Ammon's horn (tissue), 1 donor: ENCODE measurements around the gene SHANK1.
"Not testable (repeated sequence)": the region's sequence is repeated elsewhere in the genome, so short reads cannot be mapped to it uniquely, and the experiment has no call there.

Source experiments
- DNase-seq: peaks from one replicate; pipeline ENCODE4 v3.0.0-alpha.2; 2016; ENCODE audit warnings: low spot score

SHANK1 gene

GRCh38 chr19:50633973-50634372, 85.6 kb downstream of the SHANK1 start:
- no peak for DNase-seq

- no peak for DNase-seq
Observed at GRCh38 chr19:50633359-50633758, 86.2 kb downstream of the SHANK1 start.

DNA sequence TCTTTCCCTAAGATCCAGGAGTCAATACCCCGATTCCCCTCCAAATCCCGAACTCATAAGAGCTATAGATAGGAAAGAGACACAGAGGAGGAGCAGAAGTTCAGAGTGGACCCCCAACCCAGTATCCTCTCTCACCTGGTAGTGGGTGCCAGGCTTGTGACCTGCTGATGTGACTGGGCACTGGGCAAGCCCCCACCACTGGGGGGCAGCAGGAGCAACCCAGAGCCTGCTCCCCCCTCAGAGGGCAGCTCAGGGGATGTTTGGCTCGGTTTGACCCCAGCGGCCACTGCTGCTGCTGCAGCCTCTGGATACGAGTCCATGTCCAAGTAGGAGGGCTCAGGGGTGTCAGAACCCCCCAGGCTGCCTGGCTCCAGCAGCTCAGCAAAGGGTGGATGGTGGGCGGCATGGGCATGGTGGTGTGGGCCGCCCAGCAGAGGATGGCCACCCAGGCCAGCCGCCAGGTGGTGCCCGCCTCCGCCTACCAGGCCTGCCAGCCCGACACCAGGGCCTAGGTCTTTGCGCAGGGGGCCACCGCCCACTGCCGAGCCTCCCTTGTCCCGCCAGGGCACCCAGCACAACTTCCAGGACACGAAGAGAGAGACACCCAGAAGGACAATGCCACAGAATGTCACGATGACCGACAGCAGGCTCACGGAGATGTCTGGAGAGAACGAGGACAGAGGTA, 87.3 kb downstream of the SHANK1 start:
- DNase-seq = no peak

GRCh38 chr19:50629801-50630200, 89.8 kb downstream of the SHANK1 start:
- DNase-seq = no peak

DNA sequence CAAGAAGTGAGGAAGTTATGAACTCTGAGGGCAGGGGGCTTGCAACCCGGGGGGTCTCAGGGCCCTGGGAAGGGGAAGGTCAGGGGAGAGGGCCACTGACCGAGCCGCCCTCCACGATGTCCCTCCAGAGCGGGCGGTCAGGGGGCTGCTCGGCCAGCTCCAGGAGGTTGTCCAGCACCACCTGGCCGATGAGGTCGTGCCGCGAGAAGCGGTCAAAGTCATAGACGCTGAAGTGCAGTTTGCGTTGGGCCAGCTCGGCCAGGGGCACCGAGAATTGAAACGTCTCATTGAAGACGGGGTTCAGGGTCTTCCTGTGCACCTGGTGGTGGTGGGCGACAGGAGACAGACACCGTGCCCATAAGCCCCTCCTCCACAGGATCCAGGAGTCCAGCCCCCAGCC, 90.4 kb downstream of the SHANK1 start:
- no peak for DNase-seq

DNA sequence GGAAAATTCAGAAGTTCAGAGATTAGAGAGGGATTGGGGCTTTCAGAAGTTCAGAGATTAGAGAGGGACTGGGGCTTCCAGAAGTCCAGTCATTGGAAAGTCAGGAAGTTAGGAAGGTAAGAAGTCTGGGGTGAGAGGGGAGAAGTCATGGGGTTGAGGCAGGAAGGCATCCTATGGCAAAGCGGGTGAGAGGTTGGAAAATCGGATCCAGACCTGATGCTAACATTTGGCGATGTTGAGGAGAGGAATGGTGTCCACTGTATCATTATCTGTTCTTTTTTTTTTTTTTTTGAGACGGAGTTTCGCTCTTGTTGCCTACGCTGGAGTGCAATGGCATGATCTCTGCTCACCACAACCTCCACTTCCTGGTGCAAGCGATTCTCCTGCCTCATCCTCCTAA, 91.1 kb downstream of the SHANK1 start:
- DNase-seq = no peak

- no peak for DNase-seq
Observed at GRCh38 chr19:50628146-50628545, 91.5 kb downstream of the SHANK1 start.

DNA sequence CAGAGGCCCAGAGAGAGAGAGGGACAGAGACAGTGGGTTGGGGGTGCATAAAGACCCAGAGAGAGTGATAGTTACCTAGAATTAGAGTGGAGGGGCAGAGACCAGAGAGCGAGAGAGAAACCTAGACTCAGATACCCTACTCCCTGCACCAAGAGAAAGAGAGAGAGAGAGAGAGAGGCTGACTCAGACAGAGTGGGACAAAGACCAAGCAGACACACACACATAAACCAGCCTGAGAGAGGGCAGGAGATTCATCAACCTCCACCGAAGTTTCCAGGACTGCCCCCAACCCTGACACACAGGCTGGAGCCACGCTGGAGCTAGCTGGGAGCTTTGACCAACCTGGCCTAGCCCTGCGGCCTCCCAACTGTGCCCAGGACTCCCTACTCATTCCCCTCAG, 92.8 kb downstream of the SHANK1 start:
- DNase-seq = no peak

DNA sequence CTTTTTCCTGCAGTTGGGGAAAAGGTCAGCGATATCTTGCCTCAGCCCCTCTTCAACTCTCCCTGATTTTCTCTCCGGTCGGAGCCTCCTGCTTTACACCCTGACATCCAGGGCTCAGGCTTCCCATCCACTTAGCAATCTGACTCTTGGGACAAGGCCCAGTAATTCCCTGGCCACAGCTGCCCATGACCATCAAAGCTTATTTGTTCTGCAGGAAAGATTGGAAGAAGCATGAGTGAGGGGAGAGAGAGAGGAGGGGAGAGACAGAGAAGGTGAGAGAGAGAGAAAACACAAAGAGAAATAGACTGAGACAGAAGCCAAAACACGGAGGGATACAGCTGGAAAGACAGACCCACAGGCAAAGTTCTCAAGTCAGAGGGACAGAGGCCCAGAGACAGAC, 93.6 kb downstream of the SHANK1 start:
- DNase-seq = no peak

DNA sequence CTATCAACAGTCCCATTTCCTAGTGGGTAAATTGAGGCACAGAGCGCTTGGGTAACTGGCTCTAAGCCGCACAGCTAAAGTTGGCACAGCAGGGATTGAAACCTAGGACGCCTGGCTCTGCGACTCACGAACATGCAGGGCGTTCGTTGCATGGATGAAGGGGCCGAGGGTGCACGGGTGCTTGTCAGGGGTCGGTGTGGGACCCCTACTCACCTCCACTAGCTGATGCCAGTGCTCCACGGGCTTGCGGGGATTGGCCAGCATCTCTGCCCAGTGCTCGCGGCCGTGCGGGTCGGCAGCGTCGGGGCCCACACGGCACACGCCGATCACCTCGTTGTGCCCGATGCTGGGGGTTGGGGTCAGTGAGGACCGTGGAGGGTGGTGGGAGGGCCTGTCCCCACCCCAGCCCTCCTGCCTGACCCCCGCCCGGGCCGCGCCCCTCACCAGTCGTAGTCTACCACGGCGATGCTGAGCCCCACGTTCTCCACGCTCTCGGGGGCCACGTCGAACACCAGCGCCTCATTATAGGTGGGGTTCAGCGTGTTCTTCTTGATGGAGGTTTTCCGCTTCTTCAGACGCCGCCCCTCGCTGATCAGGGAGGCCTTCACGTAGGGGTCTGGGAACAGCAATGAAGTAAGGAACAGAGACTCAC, 94.5 kb downstream of the SHANK1 start:
- no peak for DNase-seq

- not testable (repeated sequence) for DNase-seq
Observed at GRCh38 chr19:50620394-50620906, 99.2 kb downstream of the SHANK1 start.

DNA sequence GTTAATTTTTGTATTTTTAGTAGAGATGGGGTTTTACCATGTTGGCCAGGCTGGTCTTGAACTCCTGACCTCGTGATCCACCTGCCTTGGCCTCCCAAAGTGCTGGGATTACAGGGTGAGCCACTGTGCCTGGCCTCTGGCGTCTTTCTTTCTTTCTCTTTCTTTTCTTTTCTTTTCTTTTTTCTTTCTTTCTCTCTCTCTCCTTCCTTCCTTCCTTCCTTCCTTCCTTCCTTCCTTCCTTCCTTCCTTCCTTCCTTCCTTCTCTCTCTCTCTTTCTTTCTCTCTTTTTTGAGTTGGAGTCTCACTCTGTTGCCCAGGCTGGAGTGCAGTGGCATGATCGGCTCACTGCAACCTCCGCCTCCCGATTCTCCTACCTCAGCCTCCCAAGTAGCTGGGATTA, 100.4 kb downstream of the SHANK1 start:
- DNase-seq = not testable (repeated sequence)

- DNase-seq = not testable (repeated sequence)
Observed at GRCh38 chr19:50618379-50618778, 101.2 kb downstream of the SHANK1 start.

GRCh38 chr19:50612504-50613404, 106.8 kb downstream of the SHANK1 start:
- not testable (repeated sequence) for DNase-seq
